ENCODE measurements around the gene PNMA6E.

PNMA6E gene

DNA sequence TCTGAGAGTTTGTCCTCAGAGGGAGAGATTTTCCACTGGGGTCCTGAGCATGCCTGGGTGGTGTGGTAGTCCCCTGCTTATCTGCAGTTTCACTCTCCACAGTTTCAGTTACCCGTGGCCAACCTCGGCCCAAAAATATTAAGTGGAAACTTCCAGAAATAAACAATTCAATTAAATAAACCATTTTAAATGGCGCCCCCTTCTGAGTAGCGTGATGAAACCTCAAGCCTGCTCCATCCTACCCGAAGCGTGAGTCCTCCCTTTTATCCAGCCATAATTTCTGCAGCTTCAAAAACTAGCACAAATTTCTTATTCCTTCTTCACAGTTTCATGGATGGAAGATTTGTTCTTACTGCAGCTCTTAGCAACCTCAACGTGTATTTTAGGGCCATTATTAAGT lies 26.7 kb downstream of the PNMA6E start:
- no peaks in the 10 kb centered on the region for H3K9me2 ChIP-seq (replicated peaks; ENCODE audit: control insufficient read depth, low read length)
- TF ChIP-seq, protein P1, sequence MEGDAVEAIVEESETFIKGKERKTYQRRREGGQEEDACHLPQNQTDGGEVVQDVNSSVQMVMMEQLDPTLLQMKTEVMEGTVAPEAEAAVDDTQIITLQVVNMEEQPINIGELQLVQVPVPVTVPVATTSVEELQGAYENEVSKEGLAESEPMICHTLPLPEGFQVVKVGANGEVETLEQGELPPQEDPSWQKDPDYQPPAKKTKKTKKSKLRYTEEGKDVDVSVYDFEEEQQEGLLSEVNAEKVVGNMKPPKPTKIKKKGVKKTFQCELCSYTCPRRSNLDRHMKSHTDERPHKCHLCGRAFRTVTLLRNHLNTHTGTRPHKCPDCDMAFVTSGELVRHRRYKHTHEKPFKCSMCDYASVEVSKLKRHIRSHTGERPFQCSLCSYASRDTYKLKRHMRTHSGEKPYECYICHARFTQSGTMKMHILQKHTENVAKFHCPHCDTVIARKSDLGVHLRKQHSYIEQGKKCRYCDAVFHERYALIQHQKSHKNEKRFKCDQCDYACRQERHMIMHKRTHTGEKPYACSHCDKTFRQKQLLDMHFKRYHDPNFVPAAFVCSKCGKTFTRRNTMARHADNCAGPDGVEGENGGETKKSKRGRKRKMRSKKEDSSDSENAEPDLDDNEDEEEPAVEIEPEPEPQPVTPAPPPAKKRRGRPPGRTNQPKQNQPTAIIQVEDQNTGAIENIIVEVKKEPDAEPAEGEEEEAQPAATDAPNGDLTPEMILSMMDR (IDR thresholded peaks at IDR 0.05; ENCODE audit: low read depth, low read length, poor library complexity, severe bottlenecking): peak; percentile 28
- TF ChIP-seq EZH2phosphoT487 (IDR thresholded peaks at IDR 0.05; ENCODE audit: borderline replicate concordance, low read length): no peak
- no peaks in the 10 kb centered on the region for H3K4me1 ChIP-seq (ENCODE audit: control insufficient read depth, low read length)
- H3K79me2 ChIP-seq (ENCODE audit: control insufficient read depth, low read length): no peaks in the 10 kb centered on the region
- H3F3A ChIP-seq (ENCODE audit: control insufficient read depth, insufficient read depth): no peaks in the 10 kb centered on the region
- 0 out of 2 replicates have a peak, but pooled peaks cover 2% of the 10 kb centered on the region for H3K27me3 ChIP-seq (ENCODE audit: control insufficient read depth, low read length)
- no peaks in the 10 kb centered on the region for H4K20me1 ChIP-seq (ENCODE audit: control insufficient read depth, insufficient read depth, low read depth, low read length)
- no peak overlapping the region for H3K4me2 ChIP-seq (ENCODE audit: low read length)
- no peak overlapping the region for H3K27ac ChIP-seq (ENCODE audit: low read depth, low read length)
- H3K4me3 ChIP-seq (ENCODE audit: low read length): no peak overlapping the region
- no peaks in the 10 kb centered on the region for H3K9me3 ChIP-seq (ENCODE audit: control insufficient read depth, insufficient read depth, low read length)
- H3K36me3 ChIP-seq (ENCODE audit: control insufficient read depth, low read length): no peaks in the 10 kb centered on the region

DNA sequence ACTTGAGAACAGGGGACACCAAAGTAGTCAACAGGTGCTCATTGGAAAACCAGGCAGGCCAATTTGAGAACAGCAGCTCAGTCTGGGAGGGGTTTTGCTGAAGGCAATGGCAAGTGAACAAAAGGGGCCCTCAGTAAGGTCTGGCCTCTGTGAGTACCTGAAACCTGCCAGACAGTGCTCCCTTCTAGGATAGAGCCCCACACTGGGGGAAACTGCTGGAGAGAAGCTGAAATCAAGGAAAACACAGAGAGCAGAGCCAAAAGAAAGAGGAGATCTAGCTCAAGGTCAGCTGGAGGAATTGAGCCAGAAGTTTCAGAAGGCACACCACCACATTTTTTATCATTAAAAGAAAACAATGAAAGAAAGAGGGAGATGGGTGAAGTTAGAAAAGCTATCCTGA lies 28.2 kb downstream of the PNMA6E start:
- H3F3A ChIP-seq (ENCODE audit: control insufficient read depth, insufficient read depth): no peaks in the 10 kb centered on the region
- H3K9me3 ChIP-seq (ENCODE audit: control insufficient read depth, insufficient read depth, low read length): no peaks in the 10 kb centered on the region
- TF ChIP-seq, protein P1 (IDR thresholded peaks at IDR 0.05; ENCODE audit: low read depth, low read length, poor library complexity, severe bottlenecking): no peak
- TF ChIP-seq EZH2phosphoT487 (IDR thresholded peaks at IDR 0.05; ENCODE audit: borderline replicate concordance, low read length): no peak
- no peaks in the 10 kb centered on the region for H4K20me1 ChIP-seq (ENCODE audit: control insufficient read depth, insufficient read depth, low read depth, low read length)
- no peak overlapping the region for H3K4me2 ChIP-seq (ENCODE audit: low read length)
- H3K27ac ChIP-seq (ENCODE audit: low read depth, low read length): no peak overlapping the region
- no peaks in the 10 kb centered on the region for H3K9me2 ChIP-seq (replicated peaks; ENCODE audit: control insufficient read depth, low read length)
- H3K79me2 ChIP-seq (ENCODE audit: control insufficient read depth, low read length): no peaks in the 10 kb centered on the region
- H3K27me3 ChIP-seq (ENCODE audit: control insufficient read depth, low read length): 0 out of 2 replicates have a peak, but pooled peaks cover 2% of the 10 kb centered on the region
- H3K4me3 ChIP-seq (ENCODE audit: low read length): no peak overlapping the region
- H3K36me3 ChIP-seq (ENCODE audit: control insufficient read depth, low read length): no peaks in the 10 kb centered on the region
- no peaks in the 10 kb centered on the region for H3K4me1 ChIP-seq (ENCODE audit: control insufficient read depth, low read length)

DNA sequence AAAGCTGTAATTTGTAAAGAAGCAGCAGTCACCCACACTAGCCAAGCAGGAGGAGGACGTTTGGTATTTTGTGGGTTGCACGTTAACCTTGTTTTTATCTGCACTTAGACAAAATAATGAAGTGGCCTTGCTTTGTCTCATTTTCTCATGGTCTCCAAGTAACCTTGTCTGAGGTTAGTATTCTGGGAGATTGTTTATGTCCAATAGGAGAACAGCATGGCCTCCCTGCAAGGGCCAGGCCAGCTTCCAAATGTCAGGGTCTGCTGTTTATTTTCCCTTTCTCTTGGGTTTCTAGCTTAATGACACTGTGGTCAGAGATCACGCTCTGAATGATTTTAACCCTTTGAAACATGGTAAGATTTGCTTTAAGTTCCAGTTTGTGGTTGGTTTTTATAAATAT lies 29.9 kb downstream of the PNMA6E start:
- no peaks in the 10 kb centered on the region for H3K79me2 ChIP-seq (ENCODE audit: control insufficient read depth, low read length)
- no peaks in the 10 kb centered on the region for H4K20me1 ChIP-seq (ENCODE audit: control insufficient read depth, insufficient read depth, low read depth, low read length)
- TF ChIP-seq, protein P1 (IDR thresholded peaks at IDR 0.05; ENCODE audit: low read depth, low read length, poor library complexity, severe bottlenecking): no peak
- no peak for TF ChIP-seq EZH2phosphoT487 (IDR thresholded peaks at IDR 0.05; ENCODE audit: borderline replicate concordance, low read length)
- 0 out of 2 replicates have a peak, but pooled peaks cover 2% of the 10 kb centered on the region for H3K27me3 ChIP-seq (ENCODE audit: control insufficient read depth, low read length)
- no peak overlapping the region for H3K4me2 ChIP-seq (ENCODE audit: low read length)
- no peaks in the 10 kb centered on the region for H3K9me2 ChIP-seq (replicated peaks; ENCODE audit: control insufficient read depth, low read length)
- H3F3A ChIP-seq (ENCODE audit: control insufficient read depth, insufficient read depth): no peaks in the 10 kb centered on the region
- H3K9me3 ChIP-seq (ENCODE audit: control insufficient read depth, insufficient read depth, low read length): no peaks in the 10 kb centered on the region
- no peak overlapping the region for H3K27ac ChIP-seq (ENCODE audit: low read depth, low read length)
- H3K4me3 ChIP-seq (ENCODE audit: low read length): no peak overlapping the region
- H3K36me3 ChIP-seq (ENCODE audit: control insufficient read depth, low read length): no peaks in the 10 kb centered on the region
- H3K4me1 ChIP-seq (ENCODE audit: control insufficient read depth, low read length): no peaks in the 10 kb centered on the region
